ENCODE data around the gene ZMAT5.

Gene ZMAT5

DNA sequence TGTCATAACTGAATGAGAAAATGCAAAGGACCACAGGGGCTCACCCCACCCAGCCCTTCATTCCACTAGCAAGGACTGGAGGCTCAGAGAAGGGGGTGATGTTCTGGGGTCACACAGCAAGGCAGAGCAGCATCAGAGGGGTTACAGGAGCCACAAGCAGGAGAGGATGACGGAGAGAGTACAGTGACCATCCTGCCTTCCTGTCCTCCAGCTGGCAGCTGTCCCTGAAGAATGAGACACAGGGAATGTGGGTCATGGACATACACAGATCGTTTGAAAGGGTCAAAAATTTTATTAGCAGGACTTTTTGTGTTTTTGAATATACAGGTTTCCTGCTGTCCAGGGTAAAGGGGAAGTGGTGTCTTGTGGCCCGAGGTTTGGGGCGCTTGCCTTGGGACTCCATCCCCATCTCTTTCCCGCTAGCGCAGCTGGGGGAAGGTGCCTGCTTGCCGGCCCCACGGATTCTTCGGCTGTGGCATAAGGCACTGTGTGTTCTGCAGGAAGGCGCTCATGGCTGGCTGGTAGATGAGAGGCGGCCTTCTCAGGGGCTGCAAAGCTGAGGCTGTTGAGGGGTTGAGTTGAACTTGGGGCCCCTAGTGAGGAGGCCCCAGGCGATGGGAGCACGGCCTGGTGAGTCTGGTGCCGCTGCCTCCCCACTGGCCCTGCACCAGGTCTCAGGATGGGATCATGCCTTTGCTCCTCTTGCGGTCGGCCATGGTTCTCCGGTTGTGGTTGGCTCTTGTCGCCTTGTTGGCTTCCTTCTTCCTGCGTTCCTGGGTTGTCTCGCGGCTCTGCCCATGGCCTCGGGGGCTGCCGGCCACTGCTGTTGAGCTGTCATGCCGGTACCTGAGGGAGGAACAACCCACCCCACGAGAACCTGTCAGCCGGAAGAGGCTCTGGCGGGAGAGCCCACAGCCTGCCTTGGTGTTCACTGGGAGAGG is 21.8 kb upstream of the ZMAT5 start:
- no peak overlapping the region for H3K4me3 ChIP-seq (ENCODE audit: low read depth in 1 of 2, low read length in 2 of 2)
- DNase-seq (no peak), ATAC-seq (ENCODE audit: insufficient read depth, low read depth) (no peak)
- no peaks in the 10 kb centered on the region for H3K4me1 ChIP-seq (ENCODE audit: insufficient read depth, low read length)
- no peak overlapping the region for H3K4me2 ChIP-seq (ENCODE audit: insufficient read depth, low read length)
- H3K36me3 ChIP-seq (ENCODE audit: insufficient read depth, low read length), result peaks cover 63% of the 10 kb centered on the region
- no peaks in the 10 kb centered on the region for H3K27me3 ChIP-seq (ENCODE audit: insufficient read depth, low read length, poor library complexity)
- no peaks in the 10 kb centered on the region for H3K79me2 ChIP-seq (ENCODE audit: insufficient read depth, low read length)
- 0 out of 2 replicates have a peak, but pooled peaks cover 3% of the 10 kb centered on the region for H4K20me1 ChIP-seq (ENCODE audit: insufficient read depth, low read length)
- no peak overlapping the region for H3K9ac ChIP-seq (ENCODE audit: low read depth, low read length)
- no peaks in the 10 kb centered on the region for H3K9me3 ChIP-seq (ENCODE audit: insufficient read depth, low read length, severe bottlenecking)
- TF ChIP-seq, protein P1, sequence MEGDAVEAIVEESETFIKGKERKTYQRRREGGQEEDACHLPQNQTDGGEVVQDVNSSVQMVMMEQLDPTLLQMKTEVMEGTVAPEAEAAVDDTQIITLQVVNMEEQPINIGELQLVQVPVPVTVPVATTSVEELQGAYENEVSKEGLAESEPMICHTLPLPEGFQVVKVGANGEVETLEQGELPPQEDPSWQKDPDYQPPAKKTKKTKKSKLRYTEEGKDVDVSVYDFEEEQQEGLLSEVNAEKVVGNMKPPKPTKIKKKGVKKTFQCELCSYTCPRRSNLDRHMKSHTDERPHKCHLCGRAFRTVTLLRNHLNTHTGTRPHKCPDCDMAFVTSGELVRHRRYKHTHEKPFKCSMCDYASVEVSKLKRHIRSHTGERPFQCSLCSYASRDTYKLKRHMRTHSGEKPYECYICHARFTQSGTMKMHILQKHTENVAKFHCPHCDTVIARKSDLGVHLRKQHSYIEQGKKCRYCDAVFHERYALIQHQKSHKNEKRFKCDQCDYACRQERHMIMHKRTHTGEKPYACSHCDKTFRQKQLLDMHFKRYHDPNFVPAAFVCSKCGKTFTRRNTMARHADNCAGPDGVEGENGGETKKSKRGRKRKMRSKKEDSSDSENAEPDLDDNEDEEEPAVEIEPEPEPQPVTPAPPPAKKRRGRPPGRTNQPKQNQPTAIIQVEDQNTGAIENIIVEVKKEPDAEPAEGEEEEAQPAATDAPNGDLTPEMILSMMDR (IDR thresholded peaks at IDR 0.05; ENCODE audit: borderline replicate concordance, extremely low read depth, low read length, poor library complexity, severe bottlenecking), result no peak
- no peak for TF ChIP-seq EZH2 (IDR thresholded peaks at IDR 0.05; ENCODE audit: borderline replicate concordance, low read depth, low read length, severe bottlenecking)
- H2AFZ ChIP-seq (ENCODE audit: low read depth, low read length), result no peak overlapping the region
- H3K27ac ChIP-seq (ENCODE audit: low read length), result no peak overlapping the region

DNA sequence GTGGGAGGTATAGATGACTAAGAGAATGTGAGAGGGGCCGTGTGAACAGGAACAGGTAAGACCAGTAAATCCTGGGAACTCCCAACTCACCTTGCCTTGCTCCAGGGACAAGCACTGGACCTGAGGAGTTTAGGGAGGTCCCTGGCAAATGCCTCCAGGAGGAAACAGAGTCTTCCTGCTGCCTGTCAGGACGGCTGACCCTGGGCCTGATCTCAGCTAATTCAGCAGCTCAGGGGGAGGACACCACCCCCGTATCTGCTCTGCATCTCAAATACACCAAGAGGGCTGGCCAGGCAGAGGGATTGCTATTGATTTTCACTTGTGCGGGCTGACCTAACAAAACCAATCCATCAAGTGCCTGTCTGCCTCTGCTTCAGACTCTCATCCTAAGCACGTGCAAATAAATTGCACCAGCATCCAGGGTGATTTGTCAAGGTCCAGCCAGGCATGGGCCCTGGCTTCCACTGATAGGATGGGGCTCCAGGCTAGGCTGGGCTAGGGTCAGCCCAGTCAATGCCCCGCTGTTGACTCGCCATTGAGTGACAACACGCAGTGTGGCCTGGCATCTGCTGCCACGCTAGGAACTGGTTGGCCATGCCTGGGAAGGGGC is 20.7 kb upstream of the ZMAT5 start:
- H3K27me3 ChIP-seq (ENCODE audit: insufficient read depth, low read length, poor library complexity), result no peaks in the 10 kb centered on the region
- no peak overlapping the region for H2AFZ ChIP-seq (ENCODE audit: low read depth, low read length)
- H3K27ac ChIP-seq (ENCODE audit: low read length), result no peak overlapping the region
- 0 out of 2 replicates have a peak, but pooled peaks cover 3% of the 10 kb centered on the region for H4K20me1 ChIP-seq (ENCODE audit: insufficient read depth, low read length)
- H3K9me3 ChIP-seq (ENCODE audit: insufficient read depth, low read length, severe bottlenecking), result no peaks in the 10 kb centered on the region
- no peak overlapping the region for H3K4me2 ChIP-seq (ENCODE audit: insufficient read depth, low read length)
- no peak overlapping the region for H3K4me3 ChIP-seq (ENCODE audit: low read depth in 1 of 2, low read length in 2 of 2)
- no peak overlapping the region for H3K9ac ChIP-seq (ENCODE audit: low read depth, low read length)
- ATAC-seq (ENCODE audit: insufficient read depth, low read depth), result no peak
- TF ChIP-seq, protein P1 (IDR thresholded peaks at IDR 0.05; ENCODE audit: borderline replicate concordance, extremely low read depth, low read length, poor library complexity, severe bottlenecking), result no peak
- no peak for TF ChIP-seq EZH2 (IDR thresholded peaks at IDR 0.05; ENCODE audit: borderline replicate concordance, low read depth, low read length, severe bottlenecking)
- H3K79me2 ChIP-seq (ENCODE audit: insufficient read depth, low read length), result no peaks in the 10 kb centered on the region
- H3K4me1 ChIP-seq (ENCODE audit: insufficient read depth, low read length), result no peaks in the 10 kb centered on the region
- DNase-seq, result no peak
- H3K36me3 ChIP-seq (ENCODE audit: insufficient read depth, low read length), result peaks cover 51% of the 10 kb centered on the region

DNA sequence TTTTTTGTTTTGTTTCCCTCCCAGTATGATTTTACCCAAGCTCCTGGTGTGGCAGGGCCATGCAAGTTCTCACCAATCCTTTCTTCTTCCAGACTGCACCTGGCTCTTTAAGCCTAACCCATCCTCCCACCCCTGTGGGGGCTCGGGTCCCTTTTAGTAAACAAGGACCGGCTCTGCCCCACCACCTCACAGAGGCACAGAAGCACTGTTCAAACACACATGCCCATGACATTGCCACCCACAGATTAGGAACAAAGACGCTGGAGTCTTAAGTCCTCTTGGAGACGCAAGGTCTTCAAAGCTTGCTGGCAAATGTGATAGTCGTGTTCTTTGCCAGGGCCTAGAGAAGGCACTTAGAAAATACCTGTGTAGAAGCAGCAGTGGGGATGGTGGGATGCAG is 19.2 kb upstream of the ZMAT5 start:
- 0 out of 2 replicates have a peak, but pooled peaks cover 3% of the 10 kb centered on the region for H4K20me1 ChIP-seq (ENCODE audit: insufficient read depth, low read length)
- H3K4me2 ChIP-seq (ENCODE audit: insufficient read depth, low read length), result no peak overlapping the region
- DNase-seq (no peak), ATAC-seq (ENCODE audit: insufficient read depth, low read depth) (no peak)
- H3K4me1 ChIP-seq (ENCODE audit: insufficient read depth, low read length), result no peaks in the 10 kb centered on the region
- no peaks in the 10 kb centered on the region for H3K79me2 ChIP-seq (ENCODE audit: insufficient read depth, low read length)
- H3K9ac ChIP-seq (ENCODE audit: low read depth, low read length), result no peak overlapping the region
- H3K9me3 ChIP-seq (ENCODE audit: insufficient read depth, low read length, severe bottlenecking), result no peaks in the 10 kb centered on the region
- H3K27me3 ChIP-seq (ENCODE audit: insufficient read depth, low read length, poor library complexity), result no peaks in the 10 kb centered on the region
- H3K4me3 ChIP-seq (ENCODE audit: low read depth in 1 of 2, low read length in 2 of 2), result no peak overlapping the region
- TF ChIP-seq, protein P1 (IDR thresholded peaks at IDR 0.05; ENCODE audit: borderline replicate concordance, extremely low read depth, low read length, poor library complexity, severe bottlenecking), result no peak
- no peak for TF ChIP-seq EZH2 (IDR thresholded peaks at IDR 0.05; ENCODE audit: borderline replicate concordance, low read depth, low read length, severe bottlenecking)
- no peak overlapping the region for H3K27ac ChIP-seq (ENCODE audit: low read length)
- H3K36me3 ChIP-seq (ENCODE audit: insufficient read depth, low read length), result peaks cover 38% of the 10 kb centered on the region
- no peak overlapping the region for H2AFZ ChIP-seq (ENCODE audit: low read depth, low read length)

All from DND-41 (cell line).